Erythroblast (primary cell): Measurements from ENCODE around the gene EXOC1.

Experiments used
- GATA1 ChIP-seq: IDR thresholded peaks from 2 replicates; pipeline ENCODE4 v1.6.1; 2011; ENCODE audit warnings: low read depth, mild to moderate bottlenecking, control low read depth, low read length, moderate library complexity
- POLR2A ChIP-seq: IDR thresholded peaks from 2 replicates; pipeline ENCODE4 v1.6.1; 2011; ENCODE audit warnings: mild to moderate bottlenecking, low read length

DNA sequence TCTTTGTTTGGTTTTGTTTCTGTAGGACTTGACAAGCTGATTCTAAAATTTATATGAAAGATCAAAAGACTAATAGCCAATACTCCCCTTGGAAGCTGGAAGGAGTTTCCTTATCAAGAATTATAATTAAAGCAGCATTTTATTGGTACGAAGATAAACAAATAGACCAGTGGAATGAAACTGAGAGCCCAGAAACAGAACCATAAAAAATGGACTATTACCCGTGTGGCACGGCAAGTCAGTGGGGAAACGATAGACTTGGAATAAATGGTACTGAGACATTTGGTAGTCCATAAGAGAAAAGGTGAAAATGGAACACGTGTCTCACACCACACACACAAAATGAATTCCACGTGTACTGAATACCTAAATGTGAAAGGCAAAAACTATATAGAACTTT is 52.9 kb downstream of the EXOC1 start:
- TF ChIP-seq POLR2A (no peak), GATA1 (no peak)
